ENCODE data around the gene SIGLEC7. TPM values are rescaled to one million over a fixed set of nuclear protein-coding genes. Genes with fewer than 3 reads are reported as not detected.

SIGLEC7 gene
- total RNA-seq, 1 donor from 2014 or later = not detected

- DNase-seq (ENCODE audit: low read depth) = no peak
- no peaks in the 10 kb centered on the region for H3K27me3 ChIP-seq (ENCODE audit: control insufficient read depth, insufficient read depth, low read length)
- no peaks in the 10 kb centered on the region for H3K36me3 ChIP-seq (ENCODE audit: control insufficient read depth, insufficient read depth, low read length)
- no peak overlapping the region for H3K4me3 ChIP-seq (ENCODE audit: low read depth, low read length)
- TF ChIP-seq, protein P1, sequence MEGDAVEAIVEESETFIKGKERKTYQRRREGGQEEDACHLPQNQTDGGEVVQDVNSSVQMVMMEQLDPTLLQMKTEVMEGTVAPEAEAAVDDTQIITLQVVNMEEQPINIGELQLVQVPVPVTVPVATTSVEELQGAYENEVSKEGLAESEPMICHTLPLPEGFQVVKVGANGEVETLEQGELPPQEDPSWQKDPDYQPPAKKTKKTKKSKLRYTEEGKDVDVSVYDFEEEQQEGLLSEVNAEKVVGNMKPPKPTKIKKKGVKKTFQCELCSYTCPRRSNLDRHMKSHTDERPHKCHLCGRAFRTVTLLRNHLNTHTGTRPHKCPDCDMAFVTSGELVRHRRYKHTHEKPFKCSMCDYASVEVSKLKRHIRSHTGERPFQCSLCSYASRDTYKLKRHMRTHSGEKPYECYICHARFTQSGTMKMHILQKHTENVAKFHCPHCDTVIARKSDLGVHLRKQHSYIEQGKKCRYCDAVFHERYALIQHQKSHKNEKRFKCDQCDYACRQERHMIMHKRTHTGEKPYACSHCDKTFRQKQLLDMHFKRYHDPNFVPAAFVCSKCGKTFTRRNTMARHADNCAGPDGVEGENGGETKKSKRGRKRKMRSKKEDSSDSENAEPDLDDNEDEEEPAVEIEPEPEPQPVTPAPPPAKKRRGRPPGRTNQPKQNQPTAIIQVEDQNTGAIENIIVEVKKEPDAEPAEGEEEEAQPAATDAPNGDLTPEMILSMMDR (IDR thresholded peaks at IDR 0.05; ENCODE audit: insufficient read depth, low read length, poor library complexity, severe bottlenecking) = no peak
These were observed 1.4 kb downstream of the SIGLEC7 start for GRCh38 chr19:51143486-51143885.

DNA sequence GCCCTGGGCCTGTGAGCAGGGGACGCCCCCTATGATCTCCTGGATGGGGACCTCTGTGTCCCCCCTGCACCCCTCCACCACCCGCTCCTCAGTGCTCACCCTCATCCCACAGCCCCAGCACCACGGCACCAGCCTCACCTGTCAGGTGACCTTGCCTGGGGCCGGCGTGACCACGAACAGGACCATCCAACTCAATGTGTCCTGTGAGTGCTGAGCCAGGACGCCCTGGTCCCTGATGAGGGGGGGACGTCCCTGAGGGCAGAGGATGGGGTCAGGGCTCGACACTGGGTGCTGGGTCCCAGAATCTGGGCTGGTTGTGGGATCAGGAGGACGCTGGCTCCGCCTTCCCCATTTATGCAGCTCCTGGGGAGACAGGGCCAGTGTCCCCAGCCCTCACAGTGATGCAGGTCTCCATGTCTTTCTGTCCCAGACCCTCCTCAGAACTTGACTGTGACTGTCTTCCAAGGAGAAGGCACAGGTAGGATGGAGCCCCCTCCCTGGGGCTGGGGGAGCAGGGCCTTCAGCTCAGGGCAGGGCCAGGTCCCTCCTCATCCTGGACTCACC is 2.5 kb downstream of the SIGLEC7 start:
- TF ChIP-seq, protein P1 (IDR thresholded peaks at IDR 0.05; ENCODE audit: insufficient read depth, low read length, poor library complexity, severe bottlenecking) = no peak
- Histone ChIP-seq H3K27me3 (ENCODE audit: control insufficient read depth, insufficient read depth, low read length) (no peaks in the 10 kb centered on the region), H3K36me3 (ENCODE audit: control insufficient read depth, insufficient read depth, low read length) (no peaks in the 10 kb centered on the region), H3K4me3 (ENCODE audit: low read depth, low read length) (no peak overlapping the region)
- no peak for DNase-seq (ENCODE audit: low read depth)

GRCh38 chr19:51145916-51146493 is 3.9 kb downstream of the SIGLEC7 start:
- H3K27me3 ChIP-seq (ENCODE audit: control insufficient read depth, insufficient read depth, low read length) = no peaks in the 10 kb centered on the region
- TF ChIP-seq, protein P1 (IDR thresholded peaks at IDR 0.05; ENCODE audit: insufficient read depth, low read length, poor library complexity, severe bottlenecking) = no peak

GRCh38 chr19:51146751-51147150 is 4.7 kb downstream of the SIGLEC7 start:
- TF ChIP-seq, protein P1 (IDR thresholded peaks at IDR 0.05; ENCODE audit: insufficient read depth, low read length, poor library complexity, severe bottlenecking) = no peak
- H3K4me3 ChIP-seq (ENCODE audit: low read depth, low read length) = no peak overlapping the region
- H3K27me3 ChIP-seq (ENCODE audit: control insufficient read depth, insufficient read depth, low read length) = no peaks in the 10 kb centered on the region
- H3K36me3 ChIP-seq (ENCODE audit: control insufficient read depth, insufficient read depth, low read length) = no peaks in the 10 kb centered on the region
- no peak for DNase-seq (ENCODE audit: low read depth)

More at GRCh38 chr19:51145916-51146493, 3.9 kb downstream of the SIGLEC7 start:
- DNase-seq (ENCODE audit: low read depth) = no peak
- Histone ChIP-seq H3K4me3 (ENCODE audit: low read depth, low read length) (no peak overlapping the region), H3K36me3 (ENCODE audit: control insufficient read depth, insufficient read depth, low read length) (no peaks in the 10 kb centered on the region)

- TF ChIP-seq, protein P1 (IDR thresholded peaks at IDR 0.05; ENCODE audit: insufficient read depth, low read length, poor library complexity, severe bottlenecking) = no peak
- no peaks in the 10 kb centered on the region for H3K27me3 ChIP-seq (ENCODE audit: control insufficient read depth, insufficient read depth, low read length)
- no peak overlapping the region for H3K4me3 ChIP-seq (ENCODE audit: low read depth, low read length)
- DNase-seq (ENCODE audit: low read depth) = no peak
- no peaks in the 10 kb centered on the region for H3K36me3 ChIP-seq (ENCODE audit: control insufficient read depth, insufficient read depth, low read length)
These were observed 5.6 kb downstream of the SIGLEC7 start for GRCh38 chr19:51147663-51148062.

- Histone ChIP-seq H3K27me3 (ENCODE audit: control insufficient read depth, insufficient read depth, low read length) (no peaks in the 10 kb centered on the region), H3K36me3 (ENCODE audit: control insufficient read depth, insufficient read depth, low read length) (no peaks in the 10 kb centered on the region), H3K4me3 (ENCODE audit: low read depth, low read length) (no peak overlapping the region)
- DNase-seq (ENCODE audit: low read depth) = no peak
- TF ChIP-seq, protein P1 (IDR thresholded peaks at IDR 0.05; ENCODE audit: insufficient read depth, low read length, poor library complexity, severe bottlenecking) = no peak
These were observed 6.5 kb downstream of the SIGLEC7 start for GRCh38 chr19:51148580-51148979.
